HG02852 (cell line): ENCODE results near the gene MUC16.

Experiments
- ATAC-seq: cut with Tn5 transposase; IDR thresholded peaks from one replicate; pipeline ENCODE4 v1.9.1; 2021; ENCODE audit warnings: mild to moderate bottlenecking, moderate library complexity; ENCODE audit not compliant: unreplicated experiment

The MUC16 gene

DNA sequence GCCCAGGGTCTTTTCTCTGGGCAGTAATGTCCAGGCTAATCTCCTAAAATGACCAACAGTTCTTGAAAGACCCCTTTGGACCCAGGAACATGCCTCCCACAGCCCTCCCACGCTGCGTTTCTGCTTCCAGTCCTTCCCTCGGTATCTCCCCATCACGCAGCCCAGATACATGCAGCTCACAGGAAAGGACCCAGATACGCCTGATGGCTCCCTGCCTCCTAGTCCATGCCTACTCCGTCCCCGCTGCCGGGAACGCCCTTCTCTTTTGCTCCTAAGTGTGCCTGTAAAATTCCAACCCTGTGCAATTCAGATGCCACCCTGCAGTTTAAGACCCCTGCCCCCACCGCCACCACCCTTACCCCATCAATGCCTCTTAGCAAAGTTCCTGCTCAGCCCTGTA, 778 bp downstream of the MUC16 start:
- no peak for ATAC-seq

DNA sequence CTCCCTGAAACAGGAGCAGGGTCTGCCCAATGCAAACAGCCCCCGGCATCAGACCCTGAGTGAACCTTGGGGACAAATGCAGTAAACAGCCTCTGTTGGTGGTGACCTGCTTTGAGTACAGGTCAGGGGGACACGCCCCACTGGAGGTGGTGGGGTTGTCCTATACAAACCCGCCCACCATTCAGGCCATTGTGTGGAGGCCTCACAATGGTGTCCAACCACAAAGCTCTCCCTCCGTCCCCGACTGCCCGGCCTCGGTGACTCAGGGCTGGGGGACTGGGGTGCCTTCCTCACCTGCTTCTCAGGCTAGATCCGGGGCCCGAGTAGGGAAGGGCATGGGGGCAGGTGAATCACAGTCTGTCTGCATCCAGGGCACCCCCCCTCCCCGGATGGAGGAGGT, 1.5 kb downstream of the MUC16 start:
- no peak for ATAC-seq

DNA sequence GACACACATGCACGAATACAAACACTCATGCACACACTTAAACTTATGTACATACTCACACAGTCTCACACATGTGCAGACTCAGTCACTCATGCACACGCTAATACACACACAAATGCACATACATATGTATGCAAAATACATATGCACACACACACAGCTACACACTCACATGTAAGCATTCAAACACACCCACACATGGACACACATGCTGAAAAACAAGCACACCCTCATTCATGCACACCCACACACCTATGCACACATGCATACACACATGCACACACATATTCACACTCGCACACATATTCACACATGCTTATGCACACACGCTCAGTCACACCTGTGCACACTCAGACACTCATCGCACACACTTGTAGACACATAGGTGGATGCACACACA, 9.3 kb downstream of the MUC16 start:
- no peak for ATAC-seq

DNA sequence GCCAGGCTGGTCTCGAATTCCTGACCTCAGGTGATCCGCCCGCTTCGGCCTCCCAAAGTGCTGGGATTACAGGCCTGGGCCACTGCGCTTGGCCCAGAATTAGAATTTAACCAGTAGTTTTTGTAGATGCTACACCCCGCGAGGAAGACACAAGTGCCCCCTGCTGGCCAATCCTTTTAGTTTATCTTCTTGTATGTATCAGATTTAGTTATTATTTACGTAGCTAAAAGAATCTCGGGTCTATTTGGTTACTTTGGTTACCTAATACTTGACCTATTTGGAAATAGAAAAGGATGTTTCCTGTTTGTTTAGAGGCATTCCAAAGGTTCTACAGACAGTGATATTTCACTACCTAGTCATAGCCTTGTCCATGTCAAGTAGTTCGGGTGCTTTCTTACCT, 22.0 kb downstream of the MUC16 start:
- ATAC-seq, result no peak

DNA sequence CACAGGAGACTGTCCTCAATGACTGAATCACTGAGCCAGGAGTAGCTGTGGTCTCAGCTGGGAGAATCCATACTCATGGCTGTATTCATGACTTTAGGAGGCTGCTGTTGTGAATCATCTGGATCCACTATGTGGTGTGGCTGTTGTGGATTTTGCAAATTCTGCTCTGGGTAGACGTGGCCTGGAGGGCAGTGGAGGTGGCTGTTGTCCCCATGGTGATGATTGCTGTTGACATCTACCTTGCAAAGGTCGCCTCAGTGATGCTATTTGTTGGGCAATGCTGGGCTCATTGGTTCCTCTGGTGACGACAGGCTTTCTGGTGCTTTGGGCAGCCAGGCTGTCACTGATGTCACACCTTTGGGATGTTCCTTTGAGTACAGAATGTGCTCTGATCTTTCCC, 23.9 kb downstream of the MUC16 start:
- ATAC-seq, result no peak

DNA sequence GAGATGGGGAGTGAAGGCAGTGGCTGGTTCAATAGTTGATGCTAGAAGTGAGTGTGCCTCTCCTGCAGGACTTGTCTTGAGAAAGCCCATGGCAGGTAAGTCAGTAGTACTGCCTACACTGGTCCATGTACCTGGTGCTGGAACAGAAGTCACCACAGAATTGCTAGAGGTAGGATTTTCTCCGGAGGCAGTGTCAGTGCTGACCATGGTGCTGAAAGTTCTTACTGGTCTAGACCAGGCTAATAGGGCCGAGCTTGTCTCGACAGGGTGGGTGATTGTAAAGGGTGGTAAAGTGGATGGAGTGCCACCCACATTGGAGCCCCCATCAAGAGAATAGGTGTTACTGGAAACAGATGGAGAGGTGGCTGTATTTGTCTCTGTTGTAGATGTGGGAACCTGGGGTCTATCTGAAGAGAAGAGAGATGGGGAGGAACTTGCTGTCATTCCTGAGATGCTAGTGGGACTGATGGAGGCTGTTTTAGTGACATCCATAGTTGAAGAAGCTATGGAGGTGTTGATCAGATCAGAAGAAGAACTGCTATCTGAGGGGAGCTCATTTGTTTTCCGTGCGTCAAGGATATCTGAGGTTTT, 36.6 kb downstream of the MUC16 start:
- no peak for ATAC-seq

DNA sequence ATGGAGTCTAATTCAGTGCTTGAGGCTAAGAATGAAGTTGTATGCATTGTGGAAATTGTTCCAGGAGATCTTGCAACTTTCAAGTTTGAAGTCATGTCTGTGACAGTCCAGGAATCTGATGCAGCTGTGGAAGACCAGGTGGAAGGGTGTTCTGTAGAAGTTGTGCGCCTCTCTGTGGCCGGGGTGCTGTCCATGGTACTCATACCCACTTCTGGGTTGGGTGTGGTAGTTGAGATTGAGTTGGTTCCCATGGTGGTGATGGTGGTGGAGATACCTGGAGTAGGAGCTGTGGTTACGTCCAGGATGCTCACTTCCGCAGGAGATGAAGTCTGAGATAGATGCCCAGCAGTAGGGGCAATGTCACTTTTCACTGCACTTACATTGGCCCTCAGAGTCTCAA, 44.3 kb downstream of the MUC16 start:
- no peak for ATAC-seq
